GM13977 (cell line): Measurements from ENCODE around the gene RPRD2.

Experiments
- DNase-seq: peaks from one replicate; pipeline ENCODE4 v3.0.0; 2012; ENCODE audit warnings: low spot score
- in situ Hi-C: fragments of 300-500 bp; cut with MboI; formaldehyde crosslinking; loops from one replicate; pipeline ENCODE4 v1.12.0; 2022; ENCODE audit warnings: low sequenced_read_pairs, low pct_unique_long_range_greater_than_20kb, mixed read lengths, inconsistent platforms; ENCODE audit not compliant: unreplicated experiment
- TF ChIP-seq, protein P1 (sequence below): IDR thresholded peaks from 2 replicates; pipeline ENCODE4 v1.5.1; 2012; ENCODE audit warnings: mild to moderate bottlenecking, control low read depth; ENCODE audit not compliant: insufficient read depth; ENCODE audit errors: extremely low read depth, missing control alignments

Gene RPRD2

DNA sequence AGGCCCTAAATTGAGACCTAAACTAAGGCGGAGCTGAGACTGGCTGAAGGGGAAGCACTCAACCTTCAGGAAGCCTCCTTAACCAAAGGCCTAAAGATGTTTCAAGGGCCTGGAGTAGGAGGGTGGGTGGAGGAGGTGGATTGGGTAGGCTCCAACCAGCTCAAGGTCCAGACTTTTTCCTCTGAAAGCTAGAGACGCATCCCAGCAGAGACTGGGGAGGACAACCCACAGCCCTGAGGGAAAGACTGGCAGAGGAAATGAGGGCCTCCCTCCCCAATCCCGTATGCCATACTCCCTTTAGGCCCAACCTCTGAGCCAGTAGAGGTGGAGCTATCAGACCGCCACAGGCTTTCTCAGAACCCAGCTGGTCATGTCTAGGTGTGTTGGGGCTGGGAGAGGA is 145.0 kb downstream of the RPRD2 start:
- no peak for DNase-seq
- TF ChIP-seq, protein P1, sequence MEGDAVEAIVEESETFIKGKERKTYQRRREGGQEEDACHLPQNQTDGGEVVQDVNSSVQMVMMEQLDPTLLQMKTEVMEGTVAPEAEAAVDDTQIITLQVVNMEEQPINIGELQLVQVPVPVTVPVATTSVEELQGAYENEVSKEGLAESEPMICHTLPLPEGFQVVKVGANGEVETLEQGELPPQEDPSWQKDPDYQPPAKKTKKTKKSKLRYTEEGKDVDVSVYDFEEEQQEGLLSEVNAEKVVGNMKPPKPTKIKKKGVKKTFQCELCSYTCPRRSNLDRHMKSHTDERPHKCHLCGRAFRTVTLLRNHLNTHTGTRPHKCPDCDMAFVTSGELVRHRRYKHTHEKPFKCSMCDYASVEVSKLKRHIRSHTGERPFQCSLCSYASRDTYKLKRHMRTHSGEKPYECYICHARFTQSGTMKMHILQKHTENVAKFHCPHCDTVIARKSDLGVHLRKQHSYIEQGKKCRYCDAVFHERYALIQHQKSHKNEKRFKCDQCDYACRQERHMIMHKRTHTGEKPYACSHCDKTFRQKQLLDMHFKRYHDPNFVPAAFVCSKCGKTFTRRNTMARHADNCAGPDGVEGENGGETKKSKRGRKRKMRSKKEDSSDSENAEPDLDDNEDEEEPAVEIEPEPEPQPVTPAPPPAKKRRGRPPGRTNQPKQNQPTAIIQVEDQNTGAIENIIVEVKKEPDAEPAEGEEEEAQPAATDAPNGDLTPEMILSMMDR = no peak
- in situ Hi-C loops = no loop called here

- TF ChIP-seq, protein P1 = no peak
- in situ Hi-C loops = no loop called here
- no peak for DNase-seq
These were observed 147.6 kb downstream of the RPRD2 start for GRCh38 chr1:150511551-150511950.

DNA sequence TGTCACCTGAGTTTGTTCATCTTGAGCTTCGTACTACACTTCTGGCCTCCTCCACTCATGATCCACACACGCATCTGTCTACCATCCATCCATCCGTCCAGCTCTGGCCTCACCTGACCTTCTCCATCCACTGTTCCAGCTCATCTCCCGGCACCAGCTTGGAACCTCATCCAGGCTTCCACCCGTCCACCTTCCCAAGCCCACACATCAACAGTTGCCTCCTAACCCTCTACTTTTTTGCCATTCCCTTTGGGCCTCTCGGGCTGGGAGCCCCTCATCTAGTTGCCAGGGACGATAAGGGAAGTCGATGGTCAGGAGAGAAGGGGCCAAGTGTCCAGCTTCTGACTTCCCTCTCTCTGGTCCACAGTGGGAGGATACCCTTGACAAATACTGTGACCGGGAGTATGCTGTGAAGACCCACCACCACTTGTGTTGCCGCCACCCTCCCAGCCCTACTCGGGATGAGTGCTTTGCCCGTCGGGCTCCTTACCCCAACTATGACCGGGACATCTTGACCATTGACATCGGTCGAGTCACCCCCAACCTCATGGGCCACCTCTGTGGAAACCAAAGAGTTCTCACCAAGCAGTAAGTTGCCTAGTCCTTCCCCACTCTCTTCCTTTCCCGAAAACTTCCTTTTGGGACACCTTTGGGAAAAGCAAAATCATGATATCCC is 148.2 kb downstream of the RPRD2 start:
- in situ Hi-C loops = no loop called here
- TF ChIP-seq, protein P1 = no peak
- DNase-seq = no peak

DNA sequence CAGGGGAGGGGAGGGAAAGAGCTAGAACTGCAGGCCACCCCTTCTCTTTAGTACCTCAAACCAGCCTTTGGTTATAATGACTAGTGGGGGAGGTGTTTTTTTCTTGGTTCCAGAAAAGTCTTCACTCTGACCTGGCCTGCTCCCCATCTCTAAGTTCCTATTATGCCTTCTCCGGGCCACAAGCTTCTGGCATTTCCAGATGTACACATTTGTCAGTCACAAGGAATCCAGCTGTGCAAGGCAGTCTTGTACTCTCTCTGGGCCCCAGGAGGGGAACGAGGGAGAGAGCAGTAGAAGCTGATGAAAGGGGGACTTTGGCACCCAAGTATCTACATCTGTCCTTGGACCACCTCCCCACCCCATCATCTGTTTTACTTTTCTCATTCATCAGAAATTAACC is 148.9 kb downstream of the RPRD2 start:
- in situ Hi-C loops = no loop called here
- TF ChIP-seq, protein P1 = no peak
- DNase-seq = no peak

GRCh38 chr1:150513351-150513791 is 149.4 kb downstream of the RPRD2 start:
- DNase-seq = no peak
- TF ChIP-seq, protein P1 = no peak
- in situ Hi-C loops = no loop called here

GRCh38 chr1:150514260-150514659 is 150.3 kb downstream of the RPRD2 start:
- in situ Hi-C loops = no loop called here
- TF ChIP-seq, protein P1 = no peak
- DNase-seq = no peak
